ENCODE measurements around the gene ST6GALNAC3.

ST6GALNAC3 gene

GRCh38 chr1:76530953-76531352 lies 456.4 kb downstream of the ST6GALNAC3 start:
- DNase-seq = no peak

GRCh38 chr1:76541618-76542017 lies 467.1 kb downstream of the ST6GALNAC3 start:
- DNase-seq = no peak

- DNase-seq = no peak
These were observed 467.8 kb downstream of the ST6GALNAC3 start for GRCh38 chr1:76542359-76542758.

- DNase-seq = no peak
These were observed 468.9 kb downstream of the ST6GALNAC3 start for GRCh38 chr1:76543495-76543894.

GRCh38 chr1:76546354-76546933 lies 471.9 kb downstream of the ST6GALNAC3 start:
- no peak for DNase-seq

GRCh38 chr1:76547916-76548315 lies 473.4 kb downstream of the ST6GALNAC3 start:
- no peak for DNase-seq

- DNase-seq = no peak
These were observed 474.1 kb downstream of the ST6GALNAC3 start for GRCh38 chr1:76548513-76549100.

GRCh38 chr1:76554283-76554682 lies 479.7 kb downstream of the ST6GALNAC3 start:
- DNase-seq = no peak

- DNase-seq = no peak
These were observed 487.7 kb downstream of the ST6GALNAC3 start for GRCh38 chr1:76562292-76562691.

- no peak for DNase-seq
These were observed 494.2 kb downstream of the ST6GALNAC3 start for GRCh38 chr1:76568573-76569238.

- no peak for DNase-seq
These were observed 496.7 kb downstream of the ST6GALNAC3 start for GRCh38 chr1:76571248-76571647.

- no peak for DNase-seq
These were observed 497.7 kb downstream of the ST6GALNAC3 start for GRCh38 chr1:76572229-76572628.

GRCh38 chr1:76576876-76577524 lies 502.5 kb downstream of the ST6GALNAC3 start:
- no peak for DNase-seq

- no peak for DNase-seq
These were observed 503.1 kb downstream of the ST6GALNAC3 start for GRCh38 chr1:76577525-76578185.

GRCh38 chr1:76580206-76580605 lies 505.7 kb downstream of the ST6GALNAC3 start:
- DNase-seq = no peak

GRCh38 chr1:76581712-76582111 lies 507.2 kb downstream of the ST6GALNAC3 start:
- no peak for DNase-seq

- DNase-seq = no peak
These were observed 508.8 kb downstream of the ST6GALNAC3 start for GRCh38 chr1:76583235-76583868.

- no peak for DNase-seq
These were observed 509.4 kb downstream of the ST6GALNAC3 start for GRCh38 chr1:76583875-76584477.

- no peak for DNase-seq
These were observed 511.6 kb downstream of the ST6GALNAC3 start for GRCh38 chr1:76585980-76586674.

- DNase-seq = no peak
These were observed 512.7 kb downstream of the ST6GALNAC3 start for GRCh38 chr1:76587212-76587611.

GRCh38 chr1:76591461-76591860 lies 516.9 kb downstream of the ST6GALNAC3 start:
- no peak for DNase-seq

- DNase-seq = no peak
These were observed 517.4 kb downstream of the ST6GALNAC3 start for GRCh38 chr1:76591963-76592362.
